Effector memory CD8-positive, alpha-beta T cell (primary cell): ENCODE data around the gene SPATA17.

Source experiments
- ATAC-seq: fragments of 150-1000 bp; cut with Tn5 transposase; replicated peaks from 2 replicates; pipeline ENCODE4 v1.10.0; 2021; ENCODE audit warnings: mild to moderate bottlenecking, moderate library complexity
- DNase-seq, 3 experiments: peaks; one replicate each; pipeline ENCODE4 v3.0.0; 2021
- H3K27ac Mint-ChIP-seq, 2 donors: one replicate each; pipeline ENCODE4 v1.8.0; 2022; ENCODE audit warnings: mild to moderate bottlenecking in 2 of 2, mixed read lengths in 2 of 2, moderate library complexity in 2 of 2
- H3K27me3 Mint-ChIP-seq, 2 donors: one replicate each; pipeline ENCODE4 v1.8.0; 2022; ENCODE audit warnings: mixed read lengths in 2 of 2
- H3K36me3 Mint-ChIP-seq: one replicate; pipeline ENCODE4 v1.8.0; 2022; ENCODE audit warnings: mild to moderate bottlenecking, moderate library complexity, mixed read lengths; ENCODE audit not compliant: insufficient read depth
- H3K4me1 Mint-ChIP-seq, 2 donors: one replicate each; pipeline ENCODE4 v1.8.0; 2022; ENCODE audit warnings: low read depth in 2 of 2, mixed read lengths in 2 of 2
- H3K4me3 Mint-ChIP-seq, 2 donors: one replicate each; pipeline ENCODE4 v1.8.0; 2022; ENCODE audit warnings: mild to moderate bottlenecking in 2 of 2, mixed read lengths in 2 of 2, moderate library complexity in 2 of 2
- H3K9me3 Mint-ChIP-seq, 2 donors: one replicate each; pipeline ENCODE4 v1.8.0; 2022; ENCODE audit warnings: mixed read lengths in 2 of 2

SPATA17 gene

DNA sequence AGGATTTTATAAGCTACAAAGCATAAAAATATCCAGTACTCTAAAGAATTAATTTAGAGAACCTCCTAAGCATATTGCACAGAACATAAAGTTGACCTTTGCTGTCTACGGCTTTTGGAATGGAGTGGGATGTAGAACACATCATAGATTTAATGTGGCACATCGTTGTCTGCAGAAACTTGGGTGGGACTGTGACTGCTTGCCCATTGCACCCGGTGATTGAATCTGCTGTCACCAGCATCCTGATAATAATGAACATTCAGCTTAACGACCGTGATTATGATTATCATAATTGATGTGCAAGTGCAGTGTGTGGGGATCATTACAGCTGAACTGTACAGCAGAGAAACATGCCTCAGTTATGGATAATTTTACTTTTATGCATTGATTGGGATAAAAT, 181.9 kb downstream of the SPATA17 start:
- Mint-ChIP-seq H3K9me3 (peaks cover 0 to 3% of the 10 kb centered on the region in 2 donors), H3K27me3 (no peaks in the 10 kb centered on the region), H3K36me3 (no peaks in the 10 kb centered on the region), H3K4me3 (no peak overlapping the region), H3K27ac (no peak overlapping the region), H3K4me1 (no peaks in the 10 kb centered on the region)
- DNase-seq: no peak
- no peak for ATAC-seq

DNA sequence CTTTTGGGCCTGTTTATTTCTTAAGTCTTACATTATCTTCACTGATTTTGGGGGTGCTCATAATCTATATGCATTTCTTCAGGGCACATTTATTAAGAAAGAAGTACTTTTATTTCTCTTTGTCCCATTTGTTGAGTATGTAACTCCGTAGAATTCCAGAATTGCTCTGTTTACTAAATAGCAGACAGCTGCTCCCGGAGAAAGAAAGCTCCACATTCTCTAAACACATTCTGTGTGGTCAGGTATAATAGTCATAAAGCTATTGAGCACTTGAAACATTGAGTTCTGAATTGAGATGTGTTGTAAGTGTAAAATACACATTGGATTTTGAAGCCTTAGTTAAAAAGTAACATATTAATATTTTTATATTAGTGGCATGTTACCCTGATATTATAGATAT, 206.5 kb downstream of the SPATA17 start:
- Mint-ChIP-seq H3K27ac (no peak overlapping the region), H3K4me3 (no peak overlapping the region), H3K9me3 (peaks cover 0 to 5% of the 10 kb centered on the region in 2 donors), H3K4me1 (no peaks in the 10 kb centered on the region), H3K36me3 (no peaks in the 10 kb centered on the region), H3K27me3 (no peaks in the 10 kb centered on the region)
- no peak for DNase-seq
- no peak for ATAC-seq

GRCh38 chr1:217839161-217839560, 208.0 kb downstream of the SPATA17 start:
- no peaks in the 10 kb centered on the region for H3K4me1 Mint-ChIP-seq
- no peaks in the 10 kb centered on the region for H3K27me3 Mint-ChIP-seq
- H3K4me3 Mint-ChIP-seq: no peak overlapping the region
- no peak overlapping the region for H3K27ac Mint-ChIP-seq
- no peaks in the 10 kb centered on the region for H3K36me3 Mint-ChIP-seq
- H3K9me3 Mint-ChIP-seq: peaks cover 0 to 5% of the 10 kb centered on the region in 2 donors
- DNase-seq (no peak), ATAC-seq (no peak)

GRCh38 chr1:217846733-217847132, 215.6 kb downstream of the SPATA17 start:
- no peak for DNase-seq
- no peak overlapping the region for H3K4me3 Mint-ChIP-seq
- H3K27me3 Mint-ChIP-seq: no peaks in the 10 kb centered on the region
- H3K36me3 Mint-ChIP-seq: no peaks in the 10 kb centered on the region
- peaks cover 0 to 1% of the 10 kb centered on the region in 2 donors for H3K9me3 Mint-ChIP-seq
- no peak for ATAC-seq
- no peaks in the 10 kb centered on the region for H3K4me1 Mint-ChIP-seq
- no peak overlapping the region for H3K27ac Mint-ChIP-seq

- ATAC-seq (no peak), DNase-seq (no peak)
- Mint-ChIP-seq H3K27ac (no peak overlapping the region), H3K27me3 (no peaks in the 10 kb centered on the region), H3K9me3 (peaks cover 0 to 1% of the 10 kb centered on the region in 2 donors), H3K4me3 (no peak overlapping the region), H3K36me3 (no peaks in the 10 kb centered on the region), H3K4me1 (no peaks in the 10 kb centered on the region)
Measured at GRCh38 chr1:217847643-217848042, 216.5 kb downstream of the SPATA17 start.

DNA sequence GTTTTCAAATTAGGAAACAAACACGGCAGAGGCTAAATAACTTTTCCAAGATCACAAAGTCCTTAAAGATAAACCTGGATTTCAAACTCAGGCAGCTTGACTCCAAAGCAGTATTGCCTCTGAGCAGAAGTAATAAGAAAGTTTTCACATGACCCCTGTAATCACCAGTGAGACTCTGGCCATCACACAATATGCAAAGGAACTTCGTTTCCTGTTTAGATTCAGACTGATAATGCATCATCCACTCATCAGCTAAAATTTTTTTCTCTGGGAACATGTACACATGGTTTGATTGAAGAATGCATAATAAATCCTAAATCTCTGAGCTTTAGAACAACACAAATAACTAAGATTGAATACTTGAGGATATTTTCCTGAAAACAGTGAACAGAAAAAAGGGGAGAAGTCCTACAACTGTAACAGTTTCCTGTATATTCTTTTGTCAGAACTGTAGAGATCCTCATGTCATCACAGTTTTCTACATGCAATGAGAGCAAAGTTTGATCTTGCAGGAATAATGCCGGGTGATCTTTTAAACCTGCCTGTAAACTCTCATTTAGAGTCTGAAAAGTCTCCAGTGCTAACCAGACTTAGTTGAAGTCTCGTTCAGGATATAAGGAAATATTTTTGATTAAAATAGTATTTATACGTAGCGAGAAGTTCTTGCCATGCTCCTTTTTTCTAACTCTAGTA, 225.3 kb downstream of the SPATA17 start:
- Mint-ChIP-seq H3K9me3 (peaks cover 7 to 16% of the 10 kb centered on the region in 2 donors), H3K27ac (no peak overlapping the region), H3K36me3 (no peaks in the 10 kb centered on the region), H3K4me3 (no peak overlapping the region), H3K4me1 (no peaks in the 10 kb centered on the region), H3K27me3 (no peaks in the 10 kb centered on the region)
- ATAC-seq: no peak
- DNase-seq: no peak

DNA sequence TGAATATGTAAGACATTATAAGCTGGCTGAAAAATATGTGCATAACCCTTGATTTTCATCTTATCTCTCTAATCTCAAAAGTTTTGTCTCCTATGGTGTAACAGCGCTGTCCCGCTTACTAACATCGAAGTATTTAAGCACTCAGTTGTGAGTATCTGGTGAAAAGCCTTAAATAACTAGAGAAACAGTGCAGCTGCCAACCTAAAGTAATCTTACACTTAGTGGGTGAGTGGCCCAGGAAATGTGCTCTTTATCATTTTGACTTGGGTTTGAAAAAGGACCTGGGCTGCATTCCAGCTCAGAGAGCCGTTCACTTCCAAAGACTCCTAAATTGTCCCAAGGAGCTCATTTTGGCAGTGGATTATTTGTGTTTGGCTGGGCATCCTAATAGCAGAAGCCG, 225.9 kb downstream of the SPATA17 start:
- peaks cover 7 to 16% of the 10 kb centered on the region in 2 donors for H3K9me3 Mint-ChIP-seq
- H3K36me3 Mint-ChIP-seq: no peaks in the 10 kb centered on the region
- H3K4me1 Mint-ChIP-seq: no peaks in the 10 kb centered on the region
- H3K4me3 Mint-ChIP-seq: no peak overlapping the region
- DNase-seq (no peak), ATAC-seq (no peak)
- no peaks in the 10 kb centered on the region for H3K27me3 Mint-ChIP-seq
- no peak overlapping the region for H3K27ac Mint-ChIP-seq

- no peak for DNase-seq
- H3K27ac Mint-ChIP-seq: no peak overlapping the region
- ATAC-seq: no peak
Measured at GRCh38 chr1:217861658-217862057, 230.5 kb downstream of the SPATA17 start.

GRCh38 chr1:217867446-217867995, 236.4 kb downstream of the SPATA17 start:
- Mint-ChIP-seq H3K36me3 (no peaks in the 10 kb centered on the region), H3K27ac (no peak overlapping the region), H3K27me3 (no peaks in the 10 kb centered on the region), H3K4me1 (no peaks in the 10 kb centered on the region), H3K4me3 (no peak overlapping the region), H3K9me3 (no peaks in the 10 kb centered on the region)
- DNase-seq (no peak), ATAC-seq (no peak)

More at GRCh38 chr1:217861658-217862057, 230.5 kb downstream of the SPATA17 start:
- Mint-ChIP-seq H3K4me3 (no peak overlapping the region), H3K27me3 (no peaks in the 10 kb centered on the region), H3K9me3 (peaks cover 5 to 7% of the 10 kb centered on the region in 2 donors), H3K4me1 (no peaks in the 10 kb centered on the region), H3K36me3 (no peaks in the 10 kb centered on the region)

DNA sequence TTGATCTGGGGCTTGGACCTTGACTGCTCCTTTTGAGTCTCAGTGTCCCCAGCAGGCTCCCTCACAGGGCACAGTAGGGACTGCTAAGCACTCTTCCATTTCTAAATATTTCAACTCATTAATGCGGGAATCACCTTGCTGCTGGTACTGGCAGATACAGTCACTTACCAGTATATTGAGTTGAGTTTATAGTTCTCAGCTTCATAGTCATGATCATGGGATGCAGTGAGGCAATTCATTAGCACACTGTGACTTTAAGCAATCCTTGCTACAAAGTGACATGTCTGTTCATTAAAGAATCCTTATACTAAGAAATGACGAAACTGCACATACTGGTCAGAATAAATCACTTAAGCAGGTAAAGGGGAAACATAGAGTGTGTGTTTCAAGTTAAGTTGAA, 240.8 kb downstream of the SPATA17 start:
- Mint-ChIP-seq H3K4me3 (no peak overlapping the region), H3K27ac (no peak overlapping the region), H3K4me1 (no peaks in the 10 kb centered on the region), H3K27me3 (no peaks in the 10 kb centered on the region), H3K36me3 (no peaks in the 10 kb centered on the region), H3K9me3 (peaks cover 0 to 5% of the 10 kb centered on the region in 2 donors)
- DNase-seq (no peak), ATAC-seq (no peak)

GRCh38 chr1:217875229-217875628, 244.1 kb downstream of the SPATA17 start:
- Mint-ChIP-seq H3K27ac (no peak overlapping the region), H3K27me3 (no peaks in the 10 kb centered on the region), H3K4me1 (no peaks in the 10 kb centered on the region), H3K36me3 (no peaks in the 10 kb centered on the region), H3K4me3 (no peak overlapping the region), H3K9me3 (peaks cover 0 to 7% of the 10 kb centered on the region in 2 donors)
- no peak for ATAC-seq
- no peak for DNase-seq

DNA sequence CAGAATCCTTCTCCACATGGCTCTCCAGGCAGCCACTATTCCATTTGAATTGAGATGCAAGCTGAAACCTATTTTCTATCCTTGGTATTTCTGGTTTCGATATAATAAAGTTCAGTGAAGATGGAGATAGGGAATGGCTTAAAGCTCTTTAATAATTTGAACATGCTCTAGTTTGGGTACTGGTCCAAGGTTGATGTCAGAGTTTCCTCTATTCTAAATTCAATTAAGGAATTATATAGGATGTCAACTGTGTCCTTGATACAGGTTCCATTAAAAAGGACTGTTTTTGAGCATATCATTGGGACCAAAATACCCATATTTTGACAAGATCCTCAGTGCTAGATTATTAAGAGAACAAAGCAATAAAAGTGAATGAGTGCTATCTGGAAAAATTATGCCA, 245.3 kb downstream of the SPATA17 start:
- peaks cover 0 to 9% of the 10 kb centered on the region in 2 donors for H3K9me3 Mint-ChIP-seq
- H3K27ac Mint-ChIP-seq: no peak overlapping the region
- H3K4me1 Mint-ChIP-seq: no peaks in the 10 kb centered on the region
- H3K4me3 Mint-ChIP-seq: no peak overlapping the region
- DNase-seq: no peak
- no peak for ATAC-seq
- H3K36me3 Mint-ChIP-seq: no peaks in the 10 kb centered on the region
- no peaks in the 10 kb centered on the region for H3K27me3 Mint-ChIP-seq

GRCh38 chr1:217876896-217877295, 245.8 kb downstream of the SPATA17 start:
- no peaks in the 10 kb centered on the region for H3K4me1 Mint-ChIP-seq
- DNase-seq: no peak
- peaks cover 0 to 10% of the 10 kb centered on the region in 2 donors for H3K9me3 Mint-ChIP-seq
- H3K36me3 Mint-ChIP-seq: no peaks in the 10 kb centered on the region
- H3K27ac Mint-ChIP-seq: no peak overlapping the region
- H3K27me3 Mint-ChIP-seq: no peaks in the 10 kb centered on the region
- no peak for ATAC-seq
- H3K4me3 Mint-ChIP-seq: no peak overlapping the region

DNA sequence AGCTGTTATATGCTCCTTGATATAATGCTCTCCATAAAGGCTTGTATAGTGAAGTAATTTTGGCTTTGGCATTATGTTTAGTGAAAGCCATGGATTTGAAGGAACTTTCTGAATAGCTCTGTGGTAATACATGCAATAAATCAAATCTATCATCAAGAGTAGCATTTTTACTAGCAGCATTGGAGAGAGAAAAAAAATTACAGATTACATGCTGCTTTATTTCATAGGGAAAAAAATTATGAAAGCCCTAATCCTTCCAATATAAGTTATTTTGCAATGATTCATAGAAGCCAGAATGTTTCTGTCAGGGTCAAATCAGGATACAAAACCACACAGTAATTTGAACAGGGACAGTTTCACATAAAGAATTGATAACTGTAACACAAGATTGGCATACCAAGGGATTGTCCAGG, 250.0 kb downstream of the SPATA17 start:
- Mint-ChIP-seq H3K36me3 (no peaks in the 10 kb centered on the region), H3K9me3 (peaks cover 0 to 7% of the 10 kb centered on the region in 2 donors), H3K4me1 (no peaks in the 10 kb centered on the region), H3K27ac (no peak overlapping the region), H3K27me3 (no peaks in the 10 kb centered on the region), H3K4me3 (no peak overlapping the region)
- ATAC-seq (no peak), DNase-seq (no peak)
